GM12872 (cell line): ENCODE measurements around the gene SCYGR1.
"Not testable (repeated sequence)": the region's sequence is repeated elsewhere in the genome, so short reads cannot be mapped to it uniquely, and the experiment has no call there.

Source experiments
- CTCF ChIP-seq: IDR thresholded peaks from 3 replicates; pipeline ENCODE4 v1.5.1; 2011; ENCODE audit warnings: low read depth, mild to moderate bottlenecking, low read length, moderate library complexity; ENCODE audit not compliant: insufficient read depth

The SCYGR1 gene, protein sequence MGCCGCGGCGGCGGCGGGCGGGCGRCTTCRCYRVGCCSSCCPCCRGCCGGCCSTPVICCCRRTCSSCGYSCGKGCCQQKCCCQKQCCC

DNA sequence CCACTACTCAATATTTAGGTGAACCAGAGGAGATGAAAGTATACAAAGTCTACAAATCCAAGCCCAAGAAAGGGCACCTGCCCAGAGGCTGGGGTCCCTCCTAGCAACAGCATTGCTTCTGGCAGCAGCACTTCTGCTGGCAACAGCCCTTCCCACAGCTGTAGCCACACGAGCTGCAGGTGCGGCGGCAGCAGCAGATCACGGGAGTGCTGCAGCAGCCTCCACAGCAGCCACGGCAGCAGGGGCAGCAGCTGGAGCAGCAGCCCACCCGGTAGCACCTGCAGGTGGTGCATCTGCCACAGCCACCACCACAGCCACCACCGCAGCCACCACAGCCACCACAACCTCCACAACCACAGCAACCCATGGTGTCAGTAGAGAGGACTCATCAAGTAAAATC, at the start of gene SCYGR1:
Gene SCYGR1, minus strand, starts transcription at position 367 of the 400 bp plus-strand sequence. Its CDS starts 0 bp downstream, at position 367.
- TF ChIP-seq CTCF, result not testable (repeated sequence)

- TF ChIP-seq CTCF, result no peak
Observed at GRCh38 chr2:227436436-227437174, 48.9 kb upstream of the SCYGR1 start.

DNA sequence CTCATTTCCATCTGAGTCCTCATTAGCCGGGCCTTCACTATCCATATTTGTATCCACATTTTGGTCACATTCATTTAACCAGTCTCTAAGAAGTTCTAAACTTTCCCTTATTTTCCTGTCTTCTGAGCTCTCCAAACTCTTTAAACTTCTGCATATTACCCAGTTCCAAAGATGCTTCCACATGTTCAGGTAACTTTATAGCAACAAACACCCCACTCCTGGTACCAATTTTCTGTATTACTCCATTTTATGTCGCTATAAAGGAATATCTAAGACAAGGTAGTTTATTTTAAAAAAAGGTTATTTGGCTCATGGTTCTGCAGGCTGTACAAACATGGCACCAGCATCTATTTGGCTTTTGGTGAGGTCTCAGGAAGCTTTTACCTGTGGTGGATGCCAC, 45.4 kb upstream of the SCYGR1 start:
- no peak for TF ChIP-seq CTCF

- TF ChIP-seq CTCF, result no peak
Observed at GRCh38 chr2:227430639-227431038, 42.9 kb upstream of the SCYGR1 start.

GRCh38 chr2:227428731-227429285, 41.1 kb upstream of the SCYGR1 start:
- no peak for TF ChIP-seq CTCF

DNA sequence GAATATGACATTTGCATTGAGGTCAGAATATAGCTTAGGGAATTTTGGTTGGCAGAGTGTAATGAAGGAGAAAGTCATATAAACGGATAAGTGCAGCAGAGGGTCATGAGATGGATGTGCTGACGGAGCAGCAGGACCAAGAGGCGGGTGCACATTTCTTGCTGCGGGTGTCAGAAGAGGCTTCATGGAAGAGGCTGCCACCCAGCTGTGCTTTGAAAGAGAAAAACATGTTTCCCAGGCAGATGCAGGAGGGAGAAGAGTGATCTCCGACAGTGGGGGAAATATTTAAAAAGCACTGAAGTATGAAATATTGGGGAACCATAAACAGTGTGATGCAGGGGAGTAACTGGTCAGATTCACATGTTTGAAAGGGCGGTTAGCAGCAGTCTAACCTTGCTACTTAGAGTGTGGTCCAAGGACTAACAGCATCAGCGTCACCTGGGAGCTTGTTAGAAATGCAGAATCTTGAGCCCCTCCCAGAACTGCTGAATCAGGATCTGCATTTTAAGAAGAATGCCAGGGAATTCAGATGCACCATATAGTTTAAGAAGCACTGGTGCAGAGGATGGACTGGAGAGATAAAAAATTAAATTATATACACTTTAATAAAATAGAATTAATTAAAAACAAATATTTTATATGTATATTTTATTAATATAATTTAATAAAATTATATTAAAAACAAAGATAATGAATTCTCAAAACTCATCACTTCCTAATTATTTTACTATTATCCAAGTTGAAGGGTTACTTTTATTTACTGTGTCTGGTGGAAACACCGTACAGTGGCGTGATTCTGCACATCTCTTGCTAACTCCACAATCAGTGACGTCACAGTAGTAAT, 36.1 kb upstream of the SCYGR1 start:
- TF ChIP-seq CTCF, result no peak
